H9 (cell line): ENCODE data around the gene KCMF1. TPM values are rescaled to one million over a fixed set of nuclear protein-coding genes. Genes with fewer than 3 reads are reported as not detected.
A peak's percentile ranks its signal among the peaks of the same experiment; 100 is the strongest.

Experiments used
- DNase-seq: peaks from one replicate; pipeline ENCODE4 v3.0.0-alpha.2; 2017
- H2AFZ ChIP-seq: one replicate; pipeline ENCODE4 v1.6.1; 2013; ENCODE audit warnings: mild to moderate bottlenecking, low read length, control low read depth, moderate library complexity
- H2AK5ac ChIP-seq: 2 replicates; pipeline ENCODE4 v1.6.1; 2013; ENCODE audit warnings: low read length, control low read depth, mixed read lengths; ENCODE audit not compliant: insufficient read length
- H2BK120ac ChIP-seq: one replicate; pipeline ENCODE4 v1.6.1; 2013; ENCODE audit warnings: low read depth, mild to moderate bottlenecking, low read length, control low read depth, inconsistent platforms; ENCODE audit not compliant: poor library complexity, severe bottlenecking
- H2BK12ac ChIP-seq: 2 replicates; pipeline ENCODE4 v1.6.1; 2013; ENCODE audit warnings: low read length, control low read depth, mixed read lengths, low read depth; ENCODE audit not compliant: insufficient read length
- H2BK15ac ChIP-seq: 2 replicates; pipeline ENCODE4 v1.6.1; 2013; ENCODE audit warnings: low read depth, low read length, control low read depth
- H2BK20ac ChIP-seq: one replicate; pipeline ENCODE4 v1.6.1; 2013; ENCODE audit warnings: low read depth, mild to moderate bottlenecking, low read length, control low read depth, inconsistent platforms; ENCODE audit not compliant: poor library complexity, severe bottlenecking
- H2BK5ac ChIP-seq: 2 replicates; pipeline ENCODE4 v1.6.1; 2013; ENCODE audit warnings: low read length, control low read depth, mixed read lengths; ENCODE audit not compliant: insufficient read length
- H3K14ac ChIP-seq: 2 replicates; pipeline ENCODE4 v1.6.1; 2013; ENCODE audit warnings: low read length, control low read depth; ENCODE audit not compliant: insufficient read depth
- H3K18ac ChIP-seq: 2 replicates; pipeline ENCODE4 v1.6.1; 2013; ENCODE audit warnings: low read depth, mild to moderate bottlenecking, mixed read lengths, low read length, control low read depth; ENCODE audit not compliant: insufficient read length
- H3K23ac ChIP-seq: 2 replicates; pipeline ENCODE4 v1.6.1; 2013; ENCODE audit warnings: low read length, control low read depth, mixed read lengths, low read depth; ENCODE audit not compliant: insufficient read length
- H3K23me2 ChIP-seq: 2 replicates; pipeline ENCODE4 v1.6.1; 2013; ENCODE audit warnings: low read depth, mild to moderate bottlenecking, mixed read lengths, low read length, control low read depth; ENCODE audit not compliant: insufficient read length, poor library complexity, severe bottlenecking
- H3K27ac ChIP-seq: 2 replicates; pipeline ENCODE4 v1.5.1; 2013; ENCODE audit warnings: low read length, control low read depth, mixed read lengths, low read depth; ENCODE audit not compliant: insufficient read length
- H3K27me3 ChIP-seq: 2 replicates; pipeline ENCODE4 v1.6.1; 2013; ENCODE audit warnings: low read length, control low read depth, inconsistent platforms; ENCODE audit not compliant: insufficient read depth
- H3K4ac ChIP-seq: 2 replicates; pipeline ENCODE4 v1.6.1; 2013; ENCODE audit warnings: low read depth, mild to moderate bottlenecking, control low read depth, inconsistent platforms, low read length, moderate library complexity
- H3K4me1 ChIP-seq: 2 replicates; pipeline ENCODE4 v1.6.1; 2013; ENCODE audit warnings: low read length, control low read depth, inconsistent platforms; ENCODE audit not compliant: insufficient read depth
- H3K4me2 ChIP-seq: 2 replicates; pipeline ENCODE4 v1.6.1; 2013; ENCODE audit warnings: low read length, control low read depth, mixed read lengths; ENCODE audit not compliant: insufficient read length, insufficient read depth
- H3K56ac ChIP-seq: 2 replicates; pipeline ENCODE4 v1.6.1; 2013; ENCODE audit warnings: low read depth, mild to moderate bottlenecking, mixed read lengths, low read length, control low read depth; ENCODE audit not compliant: insufficient read length
- H3K79me1 ChIP-seq: 2 replicates; pipeline ENCODE4 v1.6.1; 2013; ENCODE audit warnings: low read depth, mild to moderate bottlenecking, moderate library complexity, low read length, control low read depth, inconsistent platforms; ENCODE audit not compliant: insufficient read depth, poor library complexity, severe bottlenecking
- H3K79me2 ChIP-seq: 2 replicates; pipeline ENCODE4 v1.6.1; 2013; ENCODE audit warnings: low read length, control low read depth, inconsistent platforms; ENCODE audit not compliant: insufficient read depth
- H3K9ac ChIP-seq: 2 replicates; pipeline ENCODE4 v1.6.1; 2013; ENCODE audit warnings: low read length, control low read depth, mixed read lengths; ENCODE audit not compliant: insufficient read length; ENCODE audit errors: extremely low read depth
- H3K9me3 ChIP-seq: one replicate; pipeline ENCODE4 v1.6.1; 2013; ENCODE audit warnings: low read depth, low read length, inconsistent platforms; ENCODE audit not compliant: control insufficient read depth
- H3T11ph ChIP-seq: one replicate; pipeline ENCODE4 v1.6.1; 2013; ENCODE audit warnings: mild to moderate bottlenecking, low read length, control low read depth, inconsistent platforms
- H4K20me1 ChIP-seq: one replicate; pipeline ENCODE4 v1.6.1; 2013; ENCODE audit not compliant: control insufficient read depth, insufficient read length, insufficient read depth
- H4K5ac ChIP-seq: 2 replicates; pipeline ENCODE4 v1.6.1; 2013; ENCODE audit warnings: low read depth, mild to moderate bottlenecking, mixed read lengths, low read length, control low read depth; ENCODE audit not compliant: insufficient read length
- H4K8ac ChIP-seq: replicated peaks from 2 replicates; pipeline ENCODE4 v1.6.1; 2013; ENCODE audit warnings: low read length, control low read depth, mixed read lengths, low read depth; ENCODE audit not compliant: insufficient read length
- H4K91ac ChIP-seq: 2 replicates; pipeline ENCODE4 v1.6.1; 2013; ENCODE audit warnings: low read depth, mild to moderate bottlenecking, moderate library complexity, mixed read lengths, low read length, control low read depth; ENCODE audit not compliant: insufficient read length
- H3K27ac Mint-ChIP-seq, 3 experiments: 2 replicates in 2 of 3; 3 replicates in 1 of 3; pipeline ENCODE4 v1.8.0; 2020 to 2021; ENCODE audit warnings: mixed read lengths in 3 of 3, mild to moderate bottlenecking in 1 of 3, moderate library complexity in 1 of 3
- H3K27me3 Mint-ChIP-seq: 2 replicates; pipeline ENCODE4 v1.8.0; 2021; ENCODE audit warnings: low read depth, mild to moderate bottlenecking, moderate library complexity, mixed read lengths
- H3K36me3 Mint-ChIP-seq, 3 experiments: 2 replicates in 2 of 3; 3 replicates in 1 of 3; pipeline ENCODE4 v1.8.0; 2020 to 2021; ENCODE audit warnings: low read depth in 3 of 3, mixed read lengths in 3 of 3; ENCODE audit not compliant: insufficient read depth in 1 of 3
- H3K4me1 Mint-ChIP-seq, 2 experiments: 2 replicates each; pipeline ENCODE4 v1.8.0; 2020; ENCODE audit warnings: mixed read lengths in 2 of 2
- H3K4me3 Mint-ChIP-seq, 2 experiments: 2 replicates in 1 of 2; 3 replicates in 1 of 2; pipeline ENCODE4 v1.8.0; 2020 to 2021; ENCODE audit warnings: mild to moderate bottlenecking in 2 of 2, mixed read lengths in 2 of 2, moderate library complexity in 1 of 2
- H3K9me3 Mint-ChIP-seq, 2 experiments: 2 replicates in 1 of 2; 3 replicates in 1 of 2; pipeline ENCODE4 v1.8.0; 2020; ENCODE audit warnings: mild to moderate bottlenecking in 2 of 2, mixed read lengths in 2 of 2, moderate library complexity in 1 of 2
- CTCF ChIP-seq: fragments of 200-600 bp; sonication (generic); conservative IDR thresholded peaks from 3 replicates; pipeline ENCODE4 v1.8.0; 2021; ENCODE audit warnings: antibody characterized with exemption, mild to moderate bottlenecking
- whole genome bisulfite sequencing: extraction: QIAGEN DNeasy Blood & Tissue Kit; methylation state at CpG from one replicate; pipeline ENCODE4 v1.1.7; 2013; ENCODE audit warnings: missing lambda C conversion rate, low lambda C conversion rate, mixed read lengths; ENCODE audit not compliant: insufficient read length; ENCODE audit errors: extremely low coverage; 5-methylcytosine and 5-hydroxymethylcytosine counted together
- total RNA-seq: library from RNA; stranded (reverse); gene quantifications from 2 replicates; pipeline ENCODE4 v1.2.1, GENCODE V29; 2021

The KCMF1 gene
- total RNA-seq, 1 experiment from 2014 or later, result 113 TPM

GRCh38 chr2:84946204-84947009 is 24.6 kb upstream of the KCMF1 start:
- H2BK120ac ChIP-seq, result no peak overlapping the region
- H4K20me1 ChIP-seq, result no peaks in the 10 kb centered on the region
- H3K4me1 ChIP-seq, result no peaks in the 10 kb centered on the region; the same call in 1 of the 2 replicates
- H3K23me2 ChIP-seq, result no peaks in the 10 kb centered on the region
- H2BK15ac ChIP-seq, result no peak overlapping the region
- no peak overlapping the region for H3T11ph ChIP-seq
- no peak overlapping the region for H2BK12ac ChIP-seq
- H3K14ac ChIP-seq, result no peak overlapping the region
- H2BK5ac ChIP-seq, result no peak overlapping the region
- TF ChIP-seq CTCF, result no peak
- peaks cover 13 to 19% of the 10 kb centered on the region in 2 experiments for H3K4me1 Mint-ChIP-seq
- H2AK5ac ChIP-seq, result no peak overlapping the region
- no peak overlapping the region for H2BK20ac ChIP-seq
- H3K79me1 ChIP-seq, result no peaks in the 10 kb centered on the region
- no peak overlapping the region for H3K9ac ChIP-seq
- no peaks in the 10 kb centered on the region for H3K27me3 Mint-ChIP-seq
- no peak overlapping the region for H3K4me3 Mint-ChIP-seq
- H3K79me2 ChIP-seq, result no peaks in the 10 kb centered on the region
- no peak overlapping the region for H2AFZ ChIP-seq
- no CpG with 5 or more reads among the region's 12 CpGs for WGBS
- H3K27me3 ChIP-seq, result no peaks in the 10 kb centered on the region
- no peaks in the 10 kb centered on the region for H3K9me3 Mint-ChIP-seq
- H3K27ac Mint-ChIP-seq, result peak overlapping the region; percentile 0 to 66 (median 40); a peak in 4 of 7 replicates
- no peak overlapping the region for H3K23ac ChIP-seq
- H4K8ac ChIP-seq, result no peak overlapping the region
- no peaks in the 10 kb centered on the region for H3K36me3 Mint-ChIP-seq
- no peaks in the 10 kb centered on the region for H3K9me3 ChIP-seq
- no peak overlapping the region for H3K4me2 ChIP-seq
- H3K18ac ChIP-seq, result no peak overlapping the region
- no peak for DNase-seq
- no peak overlapping the region for H3K4ac ChIP-seq
- no peak overlapping the region for H3K27ac ChIP-seq
- no peak overlapping the region for H3K56ac ChIP-seq
- H4K5ac ChIP-seq, result no peak overlapping the region
- H4K91ac ChIP-seq, result no peak overlapping the region
